ENCODE results near the gene ACER1. TPM values are rescaled to one million over a fixed set of nuclear protein-coding genes. Genes with fewer than 3 reads are reported as not detected.

The ACER1 gene, protein sequence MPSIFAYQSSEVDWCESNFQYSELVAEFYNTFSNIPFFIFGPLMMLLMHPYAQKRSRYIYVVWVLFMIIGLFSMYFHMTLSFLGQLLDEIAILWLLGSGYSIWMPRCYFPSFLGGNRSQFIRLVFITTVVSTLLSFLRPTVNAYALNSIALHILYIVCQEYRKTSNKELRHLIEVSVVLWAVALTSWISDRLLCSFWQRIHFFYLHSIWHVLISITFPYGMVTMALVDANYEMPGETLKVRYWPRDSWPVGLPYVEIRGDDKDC
- polyA plus RNA-seq (2013), result 0.18 and 0.21 TPM in 2 replicates

DNA sequence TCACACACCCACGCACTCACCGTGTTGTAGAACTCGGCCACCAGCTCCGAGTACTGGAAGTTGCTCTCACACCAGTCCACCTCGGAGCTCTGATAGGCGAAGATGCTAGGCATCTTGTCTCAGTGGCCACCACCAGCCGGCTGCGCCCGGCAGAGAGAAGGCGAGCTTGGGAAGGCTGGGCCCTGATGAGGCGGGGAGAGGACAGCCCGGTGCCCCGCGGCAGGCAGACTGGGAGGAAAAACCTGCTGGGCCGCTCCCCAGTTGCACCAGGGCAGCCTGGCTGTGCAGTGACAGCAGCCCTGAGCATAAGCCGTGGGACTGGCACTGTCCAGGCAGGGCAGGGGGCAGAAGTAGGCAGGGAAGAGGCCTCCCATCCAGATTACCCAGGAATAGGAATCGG lies at the start of gene ACER1:
TSS of gene ACER1 (minus strand) at position 174 of the 400 bp plus-strand sequence. CDS start at position 113, 61 bp downstream.
- H2BK12ac ChIP-seq (ENCODE audit: low read length), result no peak within 1 kb of the TSS
- DNase-seq, result peak; percentile 56 to 76
- no peaks in the 10 kb centered on the region for H3K79me1 ChIP-seq (ENCODE audit: low read length)
- no peak within 1 kb of the TSS for H3K9ac ChIP-seq (ENCODE audit: low read length)
- H3K79me2 ChIP-seq (ENCODE audit: control insufficient read depth, insufficient read depth, low read length, poor library complexity), result no peaks in the 10 kb centered on the region
- no peak within 1 kb of the TSS for H3K14ac ChIP-seq (ENCODE audit: low read length)
- H3K23ac ChIP-seq (ENCODE audit: low read length), result no peak within 1 kb of the TSS
- no peak within 1 kb of the TSS for H3K4me3 ChIP-seq (ENCODE audit: low read depth, low read length)
- no peak within 1 kb of the TSS for H3K4me2 ChIP-seq (ENCODE audit: low read length)
- H2BK120ac ChIP-seq (ENCODE audit: insufficient read depth, low read length, poor library complexity), result no peak within 1 kb of the TSS
- H2AFZ ChIP-seq (ENCODE audit: insufficient read depth, low read length, poor library complexity), result no peak within 1 kb of the TSS
- no CpG with 5 or more reads among the region's 17 CpGs for WGBS (ENCODE audit: extremely low coverage, insufficient coverage, insufficient read length)
- H2AK5ac ChIP-seq (ENCODE audit: low read length), result no peak within 1 kb of the TSS
- no peaks in the 10 kb centered on the region for H3K27me3 ChIP-seq (ENCODE audit: insufficient read depth, low read length)
- H3K27ac ChIP-seq (ENCODE audit: low read depth, low read length), result no peak within 1 kb of the TSS
- H2BK5ac ChIP-seq (ENCODE audit: low read depth, low read length, poor library complexity), result no peak within 1 kb of the TSS
- H4K8ac ChIP-seq (ENCODE audit: low read depth, low read length), result no peak within 1 kb of the TSS
- no peaks in the 10 kb centered on the region for H3K36me3 ChIP-seq (ENCODE audit: control insufficient read depth in 1 of 2, insufficient read depth in 2 of 2, low read length in 2 of 2)
- no peak within 1 kb of the TSS for H4K91ac ChIP-seq (ENCODE audit: low read depth, low read length)
- H3K4ac ChIP-seq (ENCODE audit: low read depth, low read length), result no peak within 1 kb of the TSS
- H3K18ac ChIP-seq (ENCODE audit: low read length), result no peak within 1 kb of the TSS
- no peak within 1 kb of the TSS for H4K12ac ChIP-seq (ENCODE audit: low read depth, low read length)
- H3K9me3 ChIP-seq (ENCODE audit: insufficient read depth, low read depth, low read length), result peaks cover 9% of the 10 kb centered on the region
- no peaks in the 10 kb centered on the region for H3K4me1 ChIP-seq (ENCODE audit: control insufficient read depth in 1 of 2, insufficient read depth in 2 of 2, low read length in 2 of 2)

DNA sequence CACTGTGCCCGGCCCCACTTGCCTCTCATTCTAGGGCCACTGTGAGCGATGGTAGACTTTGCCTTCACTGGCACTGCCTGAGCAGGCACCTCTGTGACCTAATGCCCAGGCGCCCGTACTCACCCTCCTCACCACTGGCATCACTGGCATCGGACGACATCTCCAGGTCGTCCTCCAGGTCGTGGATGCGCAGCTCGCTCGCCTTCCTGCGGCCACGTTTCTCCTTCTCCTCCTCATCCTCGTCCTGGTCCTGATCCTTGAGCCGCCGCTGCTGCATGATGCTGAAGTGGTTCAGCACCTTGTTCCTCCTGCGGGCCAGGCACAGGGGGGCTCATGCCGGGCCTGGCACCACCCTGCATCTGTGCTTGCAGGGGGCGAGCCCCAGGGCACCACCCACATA lies 49.8 kb upstream of the ACER1 start:
- H3K79me1 ChIP-seq (ENCODE audit: low read length), result no peaks in the 10 kb centered on the region
- H2BK12ac ChIP-seq (ENCODE audit: low read length), result no peak overlapping the region
- no peak overlapping the region for H3K18ac ChIP-seq (ENCODE audit: low read length)
- H3K27me3 ChIP-seq (ENCODE audit: insufficient read depth, low read length), result no peaks in the 10 kb centered on the region
- no CpG with 5 or more reads among the region's 19 CpGs for WGBS (ENCODE audit: extremely low coverage, insufficient coverage, insufficient read length)
- H3K4ac ChIP-seq (ENCODE audit: low read depth, low read length), result no peak overlapping the region
- H3K79me2 ChIP-seq (ENCODE audit: control insufficient read depth, insufficient read depth, low read length, poor library complexity), result no peaks in the 10 kb centered on the region
- no peak overlapping the region for H2AK5ac ChIP-seq (ENCODE audit: low read length)
- H3K4me1 ChIP-seq (ENCODE audit: control insufficient read depth in 1 of 2, insufficient read depth in 2 of 2, low read length in 2 of 2), result peaks cover 4% of the 10 kb centered on the region in 2 experiments
- peaks cover 76 to 82% of the 10 kb centered on the region in 2 experiments for H3K36me3 ChIP-seq (ENCODE audit: control insufficient read depth in 1 of 2, insufficient read depth in 2 of 2, low read length in 2 of 2)
- H2BK120ac ChIP-seq (ENCODE audit: insufficient read depth, low read length, poor library complexity), result no peak overlapping the region
- no peak overlapping the region for H4K91ac ChIP-seq (ENCODE audit: low read depth, low read length)
- H2BK5ac ChIP-seq (ENCODE audit: low read depth, low read length, poor library complexity), result no peak overlapping the region
- no peak overlapping the region for H3K14ac ChIP-seq (ENCODE audit: low read length)
- no peak overlapping the region for H3K4me2 ChIP-seq (ENCODE audit: low read length)
- H3K4me3 ChIP-seq (ENCODE audit: low read depth, low read length), result no peak overlapping the region
- no peak overlapping the region for H3K9ac ChIP-seq (ENCODE audit: low read length)
- no peak overlapping the region for H3K23ac ChIP-seq (ENCODE audit: low read length)
- no peak overlapping the region for H2AFZ ChIP-seq (ENCODE audit: insufficient read depth, low read length, poor library complexity)
- H3K27ac ChIP-seq (ENCODE audit: low read depth, low read length), result no peak overlapping the region
- peaks cover 8% of the 10 kb centered on the region for H3K9me3 ChIP-seq (ENCODE audit: insufficient read depth, low read depth, low read length)
- DNase-seq, result no peak
- no peak overlapping the region for H4K8ac ChIP-seq (ENCODE audit: low read depth, low read length)
- no peak overlapping the region for H4K12ac ChIP-seq (ENCODE audit: low read depth, low read length)

DNA sequence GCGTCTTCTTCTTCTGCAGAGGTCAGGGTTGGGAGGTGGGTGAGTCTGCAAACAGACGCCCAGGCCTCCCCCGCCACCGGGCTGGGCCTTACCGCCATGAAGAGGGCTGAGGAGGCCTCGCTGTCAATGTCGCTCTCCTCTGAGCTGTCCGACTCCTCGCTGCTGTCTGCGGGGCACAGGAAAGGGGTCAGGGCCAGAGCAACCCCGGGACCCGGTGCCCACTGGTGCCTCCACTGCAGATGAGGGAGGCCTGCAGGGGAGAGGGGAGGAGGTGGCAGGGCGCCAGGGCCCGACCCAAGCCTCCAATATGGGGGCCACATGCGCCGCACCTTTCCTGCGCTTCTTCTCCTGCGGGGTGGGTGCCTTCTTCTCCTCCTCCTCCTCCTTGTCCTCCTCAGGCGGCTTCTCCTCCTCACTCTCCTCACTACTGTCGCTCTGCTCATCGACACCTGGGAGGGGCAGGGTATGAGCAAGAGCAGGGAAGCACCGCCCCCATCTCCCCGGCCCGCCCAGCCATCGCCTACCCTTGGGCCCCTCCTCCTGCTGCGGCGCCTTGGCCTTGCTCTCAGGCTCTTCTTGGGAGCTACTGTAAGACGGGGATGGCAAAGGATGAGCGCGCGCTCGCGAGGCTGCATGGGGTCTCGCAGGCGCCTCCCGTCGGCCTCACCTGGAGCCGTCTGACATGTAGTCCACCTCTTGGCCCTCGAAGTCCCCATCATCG lies 47.8 kb upstream of the ACER1 start:
- H4K12ac ChIP-seq (ENCODE audit: low read depth, low read length), result no peak overlapping the region
- peaks cover 8% of the 10 kb centered on the region for H3K9me3 ChIP-seq (ENCODE audit: insufficient read depth, low read depth, low read length)
- H2AK5ac ChIP-seq (ENCODE audit: low read length), result no peak overlapping the region
- H3K18ac ChIP-seq (ENCODE audit: low read length), result no peak overlapping the region
- no peak overlapping the region for H3K27ac ChIP-seq (ENCODE audit: low read depth, low read length)
- H3K9ac ChIP-seq (ENCODE audit: low read length), result no peak overlapping the region
- no peak overlapping the region for H2AFZ ChIP-seq (ENCODE audit: insufficient read depth, low read length, poor library complexity)
- no peak overlapping the region for H4K8ac ChIP-seq (ENCODE audit: low read depth, low read length)
- DNase-seq, result no peak
- H3K4me3 ChIP-seq (ENCODE audit: low read depth, low read length), result no peak overlapping the region
- no peak overlapping the region for H3K14ac ChIP-seq (ENCODE audit: low read length)
- H4K91ac ChIP-seq (ENCODE audit: low read depth, low read length), result no peak overlapping the region
- H3K27me3 ChIP-seq (ENCODE audit: insufficient read depth, low read length), result no peaks in the 10 kb centered on the region
- no peak overlapping the region for H3K23ac ChIP-seq (ENCODE audit: low read length)
- H2BK120ac ChIP-seq (ENCODE audit: insufficient read depth, low read length, poor library complexity), result no peak overlapping the region
- no peak overlapping the region for H2BK5ac ChIP-seq (ENCODE audit: low read depth, low read length, poor library complexity)
- H3K4ac ChIP-seq (ENCODE audit: low read depth, low read length), result no peak overlapping the region
- no peak overlapping the region for H2BK12ac ChIP-seq (ENCODE audit: low read length)
- peaks cover 64 to 71% of the 10 kb centered on the region in 2 experiments for H3K36me3 ChIP-seq (ENCODE audit: control insufficient read depth in 1 of 2, insufficient read depth in 2 of 2, low read length in 2 of 2)
- H3K4me1 ChIP-seq (ENCODE audit: control insufficient read depth in 1 of 2, insufficient read depth in 2 of 2, low read length in 2 of 2), result peaks cover 6 to 14% of the 10 kb centered on the region in 2 experiments
- no peak overlapping the region for H3K4me2 ChIP-seq (ENCODE audit: low read length)
- no peaks in the 10 kb centered on the region for H3K79me1 ChIP-seq (ENCODE audit: low read length)
- H3K79me2 ChIP-seq (ENCODE audit: control insufficient read depth, insufficient read depth, low read length, poor library complexity), result no peaks in the 10 kb centered on the region
- no CpG with 5 or more reads among the region's 40 CpGs for WGBS (ENCODE audit: extremely low coverage, insufficient coverage, insufficient read length)

DNA sequence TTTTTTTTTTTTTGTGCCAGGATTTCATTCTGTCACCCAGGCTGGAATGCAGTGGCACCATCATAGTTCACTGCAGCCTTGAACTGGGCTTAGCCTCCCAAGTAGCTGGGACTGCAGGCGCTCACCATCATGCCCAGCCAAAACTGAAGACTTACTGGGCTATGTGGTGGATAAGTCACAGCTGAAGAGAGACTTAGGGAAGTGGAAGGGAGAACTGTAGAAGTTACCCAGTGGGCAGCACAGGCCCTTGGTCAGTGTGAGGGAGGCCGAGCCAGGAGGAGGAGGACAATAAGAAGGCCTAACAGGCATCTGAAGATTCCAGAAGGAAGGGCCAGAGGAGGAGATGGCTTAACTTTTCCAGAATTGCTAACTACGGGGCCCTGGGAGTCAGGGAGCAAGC lies 46.3 kb upstream of the ACER1 start:
- no peak overlapping the region for H4K12ac ChIP-seq (ENCODE audit: low read depth, low read length)
- no peak overlapping the region for H3K14ac ChIP-seq (ENCODE audit: low read length)
- H2AK5ac ChIP-seq (ENCODE audit: low read length), result no peak overlapping the region
- H3K9ac ChIP-seq (ENCODE audit: low read length), result no peak overlapping the region
- peaks cover 9% of the 10 kb centered on the region for H3K9me3 ChIP-seq (ENCODE audit: insufficient read depth, low read depth, low read length)
- no peak for DNase-seq
- no peak overlapping the region for H3K18ac ChIP-seq (ENCODE audit: low read length)
- H3K79me1 ChIP-seq (ENCODE audit: low read length), result no peaks in the 10 kb centered on the region
- no peak overlapping the region for H4K91ac ChIP-seq (ENCODE audit: low read depth, low read length)
- WGBS (ENCODE audit: extremely low coverage, insufficient coverage, insufficient read length), result no CpG with 5 or more reads among the region's 3 CpGs
- H2AFZ ChIP-seq (ENCODE audit: insufficient read depth, low read length, poor library complexity), result no peak overlapping the region
- H3K23ac ChIP-seq (ENCODE audit: low read length), result no peak overlapping the region
- H2BK12ac ChIP-seq (ENCODE audit: low read length), result no peak overlapping the region
- H4K8ac ChIP-seq (ENCODE audit: low read depth, low read length), result no peak overlapping the region
- H3K4me1 ChIP-seq (ENCODE audit: control insufficient read depth in 1 of 2, insufficient read depth in 2 of 2, low read length in 2 of 2), result peaks cover 6 to 14% of the 10 kb centered on the region in 2 experiments
- no peak overlapping the region for H3K4me2 ChIP-seq (ENCODE audit: low read length)
- H3K4me3 ChIP-seq (ENCODE audit: low read depth, low read length), result no peak overlapping the region
- no peak overlapping the region for H2BK120ac ChIP-seq (ENCODE audit: insufficient read depth, low read length, poor library complexity)
- H2BK5ac ChIP-seq (ENCODE audit: low read depth, low read length, poor library complexity), result no peak overlapping the region
- no peak overlapping the region for H3K4ac ChIP-seq (ENCODE audit: low read depth, low read length)
- no peaks in the 10 kb centered on the region for H3K27me3 ChIP-seq (ENCODE audit: insufficient read depth, low read length)
- no peaks in the 10 kb centered on the region for H3K79me2 ChIP-seq (ENCODE audit: control insufficient read depth, insufficient read depth, low read length, poor library complexity)
- no peak overlapping the region for H3K27ac ChIP-seq (ENCODE audit: low read depth, low read length)
- H3K36me3 ChIP-seq (ENCODE audit: control insufficient read depth in 1 of 2, insufficient read depth in 2 of 2, low read length in 2 of 2), result peaks cover 65 to 67% of the 10 kb centered on the region in 2 experiments

All from trophoblast cell (in vitro differentiated cells and primary cell).